Stimulated activated CD8-positive, alpha-beta memory T cell treated with anti-CD3 and anti-CD28 coated beads, Interleukin-15, amount 100 ng/mL, for 48 hours (primary cell): ENCODE results near the gene ARHGAP12.
A peak's percentile ranks its signal among the peaks of the same experiment; 100 is the strongest.

Experiments
- DNase-seq, 2 donors: peaks; one replicate each; pipeline ENCODE4 v3.0.0-alpha.2; 2020; ENCODE audit warnings: low read depth in 2 of 2

The ARHGAP12 gene

DNA sequence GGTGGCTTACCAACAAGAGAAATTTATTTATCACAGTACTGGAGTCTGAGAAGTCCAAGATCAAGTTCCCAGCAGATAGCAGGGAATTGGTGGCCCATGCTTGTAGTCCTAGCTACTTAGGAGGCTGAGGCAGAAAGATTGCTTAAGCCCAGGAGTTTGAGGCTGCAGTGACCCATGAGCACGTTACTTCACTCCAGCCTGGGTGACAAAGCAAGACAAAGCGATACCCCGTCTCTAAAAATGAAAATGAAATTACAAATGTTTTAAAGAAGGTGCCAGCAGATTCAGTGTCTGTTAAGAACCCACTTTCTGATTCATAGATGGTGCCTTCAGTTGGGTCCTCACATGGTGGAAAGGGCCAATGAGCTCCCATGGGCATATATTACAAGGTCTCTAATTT, 20.6 kb upstream of the ARHGAP12 start:
- DNase-seq = no peak

DNA sequence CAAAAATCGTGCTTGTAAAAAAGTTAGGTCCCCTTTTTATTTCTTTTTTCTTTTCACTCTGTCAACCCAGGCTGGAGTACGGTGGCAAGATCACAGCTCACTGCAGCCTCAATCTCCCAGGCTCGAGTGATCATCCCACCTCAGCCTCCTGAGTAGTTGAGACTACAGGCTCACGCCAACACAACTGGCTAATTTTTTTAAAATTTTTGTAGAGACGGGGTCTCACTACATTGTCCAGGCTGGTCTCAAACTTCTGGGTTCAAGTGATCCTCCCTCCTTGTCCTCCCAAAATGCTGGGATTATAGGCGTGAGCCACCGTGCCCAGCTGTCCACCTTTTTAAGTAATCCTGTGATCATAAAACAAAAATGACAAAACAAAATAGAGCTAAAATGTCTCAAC, 19.4 kb upstream of the ARHGAP12 start:
- no peak for DNase-seq

DNA sequence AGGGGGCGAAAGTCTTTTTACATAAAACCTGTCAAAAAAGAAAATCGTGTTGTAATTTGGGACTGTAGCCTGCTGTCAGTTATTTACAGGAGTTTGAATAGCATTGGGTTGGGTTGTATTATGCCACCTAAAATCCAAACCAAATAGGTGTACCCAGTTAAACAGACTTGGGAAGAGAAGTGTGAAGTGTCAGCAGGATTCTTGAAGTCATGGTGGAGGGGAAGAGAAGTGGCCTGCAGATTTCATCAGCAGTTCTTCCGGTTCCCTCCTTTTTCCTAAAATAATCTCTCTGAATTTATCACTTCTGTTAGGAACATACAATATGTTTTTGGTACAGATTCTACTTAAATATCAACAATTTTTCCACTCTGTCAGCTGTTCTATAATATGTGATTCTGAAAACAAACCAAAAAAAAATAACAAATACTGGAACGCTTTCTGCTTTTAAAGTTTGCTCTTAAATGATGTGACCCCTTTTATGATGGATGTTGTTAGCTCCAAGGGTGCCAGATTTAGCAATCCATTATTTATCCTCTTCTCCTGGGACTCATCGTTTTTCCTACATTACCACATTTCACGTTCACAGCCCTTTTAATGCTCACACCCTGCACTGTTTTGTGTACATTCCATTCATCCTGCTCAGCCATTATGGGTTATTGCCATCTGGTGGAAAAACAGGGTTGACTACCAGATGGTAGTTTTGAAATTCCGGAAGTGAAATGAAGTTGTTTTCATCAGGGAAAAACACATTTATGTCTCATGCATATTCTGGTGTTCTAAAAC, 18.7 kb upstream of the ARHGAP12 start:
- DNase-seq = no peak

DNA sequence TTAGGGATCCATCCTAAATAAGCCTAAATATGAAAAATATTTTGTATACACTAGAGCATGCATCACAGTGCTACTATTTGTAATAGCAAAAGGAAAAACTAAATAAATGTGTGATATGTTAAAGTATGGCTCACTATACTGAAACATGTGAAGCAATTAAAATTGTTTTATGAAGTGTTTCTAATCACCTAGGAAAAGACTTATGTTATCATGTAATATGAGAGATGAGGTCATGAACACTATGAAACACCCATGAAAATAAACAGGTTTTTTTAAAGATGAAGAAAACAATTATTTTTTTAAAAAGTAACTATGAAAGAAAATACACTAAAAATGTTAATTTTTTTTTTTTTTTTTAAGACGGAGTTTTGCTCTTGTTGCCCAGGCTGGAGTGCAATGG, 16.8 kb upstream of the ARHGAP12 start:
- no peak for DNase-seq

DNA sequence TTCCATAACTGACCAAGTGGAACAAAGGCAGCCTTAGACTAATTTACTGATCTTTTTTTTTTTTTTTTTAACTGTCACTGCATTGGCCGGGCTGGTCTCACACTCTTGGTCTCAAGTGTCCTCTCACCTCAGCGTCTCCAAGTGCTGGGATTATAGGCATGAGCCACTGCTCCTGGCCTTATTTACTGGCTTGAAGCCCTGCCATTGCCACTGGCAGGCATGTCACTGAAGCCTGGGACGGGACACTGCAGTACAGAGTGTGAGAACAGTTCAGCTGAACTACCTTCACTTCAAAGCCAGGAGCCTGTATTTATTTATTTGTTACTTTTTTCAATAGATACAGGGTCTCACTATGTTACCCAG, 15.4 kb upstream of the ARHGAP12 start:
- DNase-seq = no peak

DNA sequence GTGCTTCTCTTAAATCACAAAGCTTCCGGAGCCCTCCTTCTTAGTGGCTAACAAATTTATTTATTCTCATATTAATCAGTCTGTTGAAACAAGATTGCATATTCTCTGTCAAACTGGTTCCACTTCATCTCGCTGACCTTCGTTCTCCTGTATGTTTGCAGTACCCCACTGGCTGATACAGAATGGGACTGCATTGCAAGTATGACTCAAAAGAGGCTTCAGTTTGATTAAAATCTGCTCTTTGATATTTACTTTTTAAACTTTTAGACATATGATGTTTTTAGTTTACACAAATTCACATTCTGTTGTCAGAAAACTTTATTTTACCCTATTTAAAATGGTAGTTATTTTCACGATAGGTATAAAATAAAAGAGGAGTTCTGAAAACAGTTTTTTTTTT, 14.3 kb upstream of the ARHGAP12 start:
- no peak for DNase-seq

DNA sequence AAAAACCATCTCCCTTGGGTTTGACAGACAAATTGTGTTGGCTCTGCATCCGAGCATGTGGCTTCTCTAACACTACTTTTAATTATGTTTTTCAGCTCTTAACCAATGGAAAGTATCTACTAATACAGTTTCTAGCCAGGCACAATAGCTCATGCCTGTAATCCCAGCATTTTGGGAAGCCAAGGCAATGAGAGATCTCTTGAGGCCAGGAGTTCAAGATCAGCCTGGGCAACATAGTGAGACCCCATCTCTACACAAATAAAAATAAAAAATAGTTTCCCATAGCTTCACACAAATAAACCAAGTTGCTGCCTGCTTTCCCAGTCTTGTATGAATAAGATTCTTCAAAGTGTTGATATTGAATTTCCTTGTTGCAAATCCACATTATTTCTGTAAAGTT, 13.8 kb upstream of the ARHGAP12 start:
- no peak for DNase-seq

DNA sequence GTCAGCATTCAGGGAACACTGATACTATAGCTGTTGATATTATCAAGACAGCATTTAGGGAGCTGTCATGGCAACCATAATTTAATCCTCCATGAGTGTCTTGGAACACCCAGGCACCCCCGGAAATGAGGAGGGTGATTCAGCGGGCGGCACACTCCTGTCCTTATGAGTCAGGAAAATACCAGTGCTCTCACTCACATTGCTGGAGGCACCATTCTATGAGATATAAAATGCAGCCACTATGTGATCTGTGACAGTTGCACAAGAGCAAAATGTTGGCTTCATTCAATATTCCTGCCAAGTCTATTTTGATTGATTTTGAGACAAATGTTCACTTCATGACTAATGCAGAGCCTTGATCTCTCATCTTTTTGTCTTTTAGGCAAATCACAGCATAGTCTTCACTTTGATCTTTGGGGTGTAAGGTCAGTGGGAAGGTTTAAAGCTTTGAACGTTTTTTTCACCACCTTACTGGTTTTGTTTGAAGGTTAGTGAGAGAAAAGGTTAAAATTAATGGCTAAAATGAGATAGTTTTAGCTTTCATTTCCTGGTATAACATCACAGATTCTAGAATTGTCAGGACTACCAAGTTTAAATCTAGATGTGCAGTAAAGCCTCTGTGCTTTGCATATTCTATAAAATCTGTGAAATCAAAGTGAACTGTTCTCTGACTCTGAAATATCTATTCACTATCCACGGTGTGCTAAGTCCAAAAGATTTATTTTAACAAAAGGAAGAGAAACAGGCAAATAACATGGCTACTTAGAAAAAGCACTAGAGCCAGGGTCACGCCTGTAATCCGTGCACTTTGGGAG, 12.4 kb upstream of the ARHGAP12 start:
- DNase-seq = no peak

DNA sequence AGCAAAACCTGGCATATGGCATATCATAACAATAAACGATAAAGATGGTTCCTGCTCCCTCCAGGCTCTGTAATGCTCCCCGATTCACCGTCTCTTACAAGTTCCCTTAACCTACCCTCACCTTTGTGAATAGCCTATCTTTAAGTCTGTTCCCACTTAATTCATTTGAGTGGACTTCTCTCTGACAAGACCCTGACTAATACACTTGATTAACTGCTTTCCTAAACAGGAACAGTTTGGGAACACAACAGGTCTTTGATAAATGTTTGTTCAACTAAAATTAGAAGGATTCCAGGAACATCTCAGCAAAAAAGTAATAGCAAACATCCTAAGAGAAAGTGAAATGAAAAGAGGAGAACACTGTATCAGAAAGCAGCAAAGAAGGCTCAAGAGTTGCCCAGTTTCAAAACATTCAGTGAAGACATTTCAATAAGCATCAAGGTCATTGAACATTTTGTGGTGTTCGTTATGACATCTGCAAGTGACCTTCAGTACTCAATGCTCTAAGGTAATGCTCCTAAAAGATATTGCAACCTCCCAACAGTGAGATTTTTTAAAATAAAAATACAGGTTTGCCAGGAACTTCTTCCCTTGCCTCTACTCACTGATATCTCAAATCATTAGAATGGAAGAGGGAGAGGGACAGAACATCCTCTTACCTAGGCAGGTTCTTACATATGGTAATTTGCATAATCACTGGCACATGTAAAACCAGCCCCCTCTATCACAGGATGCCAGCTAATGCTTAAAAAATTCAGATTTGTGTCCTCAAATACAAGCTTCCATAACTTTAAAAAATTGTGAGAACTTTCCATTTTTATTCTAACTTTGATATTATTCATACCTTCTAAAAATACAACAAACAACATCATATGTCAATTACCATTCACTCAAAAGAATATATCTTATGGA, 11.4 kb upstream of the ARHGAP12 start:
- DNase-seq = no peak

DNA sequence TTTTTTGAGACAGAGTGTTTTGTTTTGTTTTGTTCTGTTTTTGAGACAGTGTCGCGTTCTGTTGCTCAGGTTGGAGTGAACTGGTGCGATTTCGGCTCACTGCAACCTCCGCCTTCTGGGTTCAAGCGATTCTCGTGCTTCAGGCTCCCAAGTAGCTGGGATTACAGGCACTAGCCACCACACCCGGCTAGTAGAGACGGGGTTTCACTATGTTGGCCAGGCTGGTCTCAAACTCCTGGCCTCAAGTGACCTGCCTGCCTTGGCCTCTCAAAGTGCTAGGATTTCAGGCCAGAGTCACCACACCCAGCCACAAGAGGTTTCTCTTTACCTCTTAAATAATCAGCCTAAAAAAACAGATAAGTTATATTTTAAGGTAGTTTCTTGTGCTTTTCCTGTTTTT, 8.7 kb upstream of the ARHGAP12 start:
- no peak for DNase-seq

DNA sequence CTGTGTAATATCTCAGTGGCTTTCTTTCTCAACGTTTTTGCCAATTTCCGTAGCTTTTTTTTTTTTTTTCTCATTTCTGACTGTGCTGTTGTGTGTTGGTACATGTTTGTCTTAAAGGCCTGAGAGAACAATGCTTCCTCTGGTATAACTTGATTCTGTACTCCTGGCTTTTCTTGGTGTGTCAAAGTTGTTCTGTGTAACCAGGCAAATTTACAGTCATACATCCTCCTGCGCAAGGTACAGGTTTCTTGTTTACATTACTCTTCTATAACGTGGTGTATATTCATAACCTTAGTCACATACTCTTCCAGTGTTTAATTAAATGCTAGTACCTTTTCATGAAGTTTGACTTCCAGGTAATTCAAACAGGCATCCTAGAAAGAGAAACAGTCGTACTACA, 8.3 kb upstream of the ARHGAP12 start:
- no peak for DNase-seq

DNA sequence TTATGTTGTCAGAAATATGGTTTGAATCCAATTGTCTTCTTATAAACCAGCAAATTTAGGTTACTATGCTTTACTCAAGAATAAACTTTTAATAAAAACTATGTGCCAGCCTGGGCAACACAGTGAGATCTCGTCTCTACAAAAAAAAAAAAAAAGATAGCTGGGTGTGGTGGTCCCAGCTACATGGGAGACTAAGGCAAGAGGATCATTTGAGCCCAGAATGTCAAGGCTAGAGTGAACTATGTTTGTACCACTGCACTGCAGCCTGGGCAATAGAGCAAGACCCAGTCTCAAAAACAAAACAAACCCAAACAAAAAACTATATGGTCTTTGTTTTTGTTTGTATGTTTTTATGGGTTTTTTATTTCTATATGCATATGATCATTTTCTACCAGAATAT, 7.5 kb upstream of the ARHGAP12 start:
- DNase-seq = no peak

DNA sequence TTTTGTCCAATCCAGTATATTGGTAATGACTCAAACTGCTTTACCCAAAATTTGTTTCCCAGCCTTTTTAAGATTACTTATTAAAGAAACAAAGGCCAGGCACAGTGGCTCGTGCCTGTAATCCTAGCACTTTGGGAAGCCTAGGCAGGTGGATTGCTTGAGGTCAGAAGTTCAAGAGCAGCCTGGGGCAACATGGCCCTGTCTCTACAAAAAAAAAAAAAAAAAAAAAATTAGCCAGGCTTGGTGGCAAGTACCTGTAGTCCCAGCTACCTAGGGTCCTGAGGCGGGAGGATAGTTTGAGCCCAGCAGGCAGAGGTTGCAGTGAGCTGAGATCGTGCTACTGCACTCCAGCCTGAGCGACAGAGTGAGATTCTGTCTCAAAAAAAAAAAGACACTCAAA, 7.0 kb upstream of the ARHGAP12 start:
- no peak for DNase-seq

DNA sequence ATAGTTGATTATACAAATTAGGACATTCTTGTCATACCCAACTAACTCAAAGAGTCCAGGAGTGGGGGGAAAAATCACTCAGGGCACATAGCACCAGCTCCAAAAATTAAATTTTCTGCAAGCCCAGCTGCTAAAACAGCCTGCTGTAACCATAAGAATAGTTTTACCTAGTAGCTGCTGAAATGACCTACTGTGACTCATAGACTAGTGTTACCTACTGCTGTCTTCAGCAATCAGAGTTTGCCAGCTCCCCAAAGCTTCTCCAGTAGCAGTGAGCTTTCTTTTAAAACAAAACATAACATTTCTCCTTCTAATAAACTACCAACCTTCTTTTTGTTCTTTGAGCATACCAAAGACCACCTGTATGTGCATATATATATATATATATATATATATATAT, 4.2 kb upstream of the ARHGAP12 start:
- DNase-seq = no peak

DNA sequence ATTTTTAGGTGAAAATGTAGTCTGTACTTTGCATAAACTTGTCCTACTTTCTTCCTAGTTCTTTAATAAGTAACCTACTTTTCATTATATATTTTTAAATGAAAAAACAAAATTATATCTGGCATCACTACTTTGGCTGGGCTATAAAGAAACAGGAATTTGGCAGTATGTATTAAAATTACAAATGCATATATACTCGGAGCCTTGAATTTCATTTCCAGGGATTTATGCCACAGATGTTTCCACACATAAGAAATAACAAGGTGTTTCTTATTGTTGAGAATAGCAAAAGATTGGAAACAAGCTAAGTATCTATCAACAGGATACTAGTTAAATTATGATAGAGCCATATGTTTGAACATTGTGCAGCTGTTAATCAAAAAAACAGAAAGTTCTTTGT, 2.2 kb upstream of the ARHGAP12 start:
- no peak for DNase-seq

DNA sequence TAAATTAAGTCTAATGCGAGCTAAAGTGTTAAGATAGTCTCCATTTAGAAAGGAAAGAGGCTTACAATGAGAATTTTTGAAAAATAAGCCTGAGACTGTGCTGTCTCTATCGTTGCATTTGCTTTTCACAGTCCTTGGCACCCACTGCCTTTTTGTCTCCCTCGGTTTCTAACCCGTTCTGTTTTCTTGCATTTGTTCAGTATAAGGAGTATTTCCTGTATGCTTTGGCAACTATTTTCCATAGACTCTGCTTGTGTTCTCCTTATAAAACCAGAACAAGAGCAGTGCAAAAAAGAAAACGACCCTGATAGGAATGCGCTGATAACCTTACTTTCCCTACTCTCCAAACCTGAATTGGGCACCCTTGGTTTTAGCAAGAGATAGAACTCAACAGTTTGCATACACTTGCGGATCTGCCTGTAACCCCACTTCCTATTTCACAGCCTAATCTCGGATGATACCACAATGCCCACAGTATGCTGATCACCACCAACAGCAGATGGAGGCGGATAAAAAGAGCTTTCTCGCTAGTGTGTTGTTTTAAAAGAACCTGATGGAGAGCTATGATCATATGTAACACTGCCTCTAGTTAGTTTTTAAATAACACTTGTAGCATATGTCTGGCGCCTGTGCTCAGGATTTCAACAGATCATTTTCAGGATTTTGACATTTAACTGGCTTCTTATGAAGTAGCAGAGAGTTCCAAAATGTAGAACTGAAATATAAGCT, 1.6 kb upstream of the ARHGAP12 start:
- no peak for DNase-seq

DNA sequence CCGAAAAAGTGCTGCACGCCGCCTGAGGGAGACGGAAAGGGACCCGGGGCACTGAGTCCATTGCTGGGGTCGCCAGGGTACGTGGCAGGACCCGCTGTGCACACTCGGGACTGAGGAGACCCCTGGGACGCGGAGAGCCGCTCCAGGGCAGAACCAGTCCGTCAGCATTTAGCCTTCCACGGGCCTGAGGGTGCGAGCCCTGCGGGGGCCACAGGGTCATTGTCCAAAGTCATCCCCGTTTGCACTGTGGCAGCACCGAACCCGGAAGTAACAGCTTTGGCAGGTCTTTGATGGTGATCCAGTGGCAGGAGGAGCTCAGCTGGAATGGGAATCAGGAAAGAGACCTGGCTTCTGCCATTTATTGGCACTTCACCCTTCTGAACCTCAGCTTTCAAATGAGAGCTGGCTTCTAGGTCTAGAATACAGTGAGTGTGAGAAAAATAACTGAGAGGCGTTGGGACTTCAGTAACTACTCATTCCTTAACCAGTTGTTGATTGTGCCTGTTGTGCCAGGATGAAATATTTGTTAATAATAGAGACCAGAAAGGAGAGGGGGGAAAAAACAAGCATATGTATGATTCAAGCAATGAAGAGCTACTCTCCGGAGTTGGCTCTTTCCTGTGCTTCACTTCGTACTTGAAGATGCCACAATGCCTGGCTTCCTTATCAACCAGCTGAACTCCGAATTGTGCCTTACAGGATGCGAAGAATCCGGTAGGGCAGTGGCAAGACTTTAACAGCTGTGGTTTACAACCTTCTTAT, 811 bp upstream of the ARHGAP12 start:
- DNase-seq = no peak

DNA sequence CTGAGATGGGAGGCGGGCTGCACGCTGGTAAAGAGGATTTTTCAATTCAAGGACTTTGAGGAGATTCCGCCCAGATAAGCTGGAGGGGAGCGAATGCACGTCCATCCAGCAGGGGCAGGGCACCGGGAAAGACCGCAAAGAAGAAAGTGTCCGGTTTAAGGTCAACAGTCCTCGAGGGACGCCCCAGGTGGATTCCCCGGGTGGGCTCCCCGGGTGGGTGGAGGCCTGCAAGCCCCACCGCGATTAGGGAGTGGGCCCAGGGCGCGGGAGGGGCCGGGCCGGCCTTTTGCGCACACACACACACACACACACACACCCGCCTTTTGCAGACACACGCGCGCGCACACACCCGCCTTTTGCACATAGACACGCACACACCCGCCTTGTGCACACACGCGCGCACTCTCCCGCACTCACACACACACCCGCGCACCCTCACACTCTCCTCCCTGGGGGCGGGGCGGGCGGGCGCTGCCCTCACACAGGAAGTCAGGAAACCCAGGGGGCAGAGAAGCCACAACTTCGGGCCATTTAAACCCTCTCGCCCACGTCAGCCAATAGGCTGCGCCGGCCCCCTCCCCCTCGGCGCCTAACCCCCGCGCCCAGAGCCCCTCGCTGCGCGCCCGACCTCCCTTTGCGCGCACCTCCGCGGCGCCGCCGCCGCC, 615 bp downstream of the ARHGAP12 start:
- peak in 1 of 2 donors; percentile 35 for DNase-seq

DNA sequence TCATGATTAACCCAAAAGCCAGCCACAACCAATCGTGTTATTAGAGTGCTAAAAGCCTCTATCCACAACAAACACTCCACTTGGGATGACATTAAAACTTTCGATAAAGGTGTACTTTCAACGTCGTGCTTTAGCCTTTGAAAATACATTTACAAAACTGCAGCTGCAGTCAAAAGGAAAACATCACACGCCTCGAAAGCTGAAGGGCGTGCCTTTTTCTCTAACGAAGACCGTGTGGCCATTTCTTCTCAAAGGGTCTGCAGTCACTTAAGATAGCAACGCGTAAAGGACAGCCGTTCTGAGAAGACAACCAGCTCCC, 1.1 kb downstream of the ARHGAP12 start:
- DNase-seq = no peak

DNA sequence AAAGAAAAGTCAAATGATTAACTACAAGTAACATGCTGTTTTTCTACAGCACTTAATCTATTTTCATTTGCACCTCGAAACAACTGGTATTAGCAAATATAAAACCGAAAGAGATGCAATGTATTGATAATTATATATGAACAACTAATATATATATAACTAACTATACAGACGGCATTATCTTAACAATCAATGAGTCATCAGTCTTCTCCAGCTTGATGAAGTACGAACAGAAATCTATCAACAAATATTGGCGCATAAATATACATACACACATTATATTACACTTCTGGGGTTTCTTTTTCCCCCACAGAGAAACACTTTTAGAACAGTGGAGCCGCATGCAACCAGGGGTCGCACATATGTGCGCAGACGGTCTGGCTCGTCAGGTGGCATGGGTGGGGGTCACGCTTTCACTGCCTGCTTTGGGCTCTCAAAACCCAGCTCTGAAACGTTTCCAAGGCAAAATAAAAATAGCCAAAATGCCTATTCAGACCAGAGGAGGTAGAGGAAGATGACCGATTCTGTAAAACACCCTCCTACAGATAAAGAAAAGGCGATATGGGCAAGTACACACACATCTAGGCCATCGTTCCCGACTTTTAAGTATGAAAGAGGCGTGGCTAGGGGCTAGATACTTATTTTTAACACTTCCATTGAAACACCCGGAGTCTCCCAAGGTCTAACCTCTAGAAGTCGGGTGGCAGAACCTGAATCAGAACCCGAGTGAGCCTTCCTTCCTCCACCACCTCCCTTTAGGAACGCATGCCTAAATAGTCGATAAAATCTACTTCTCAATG, 1.7 kb downstream of the ARHGAP12 start:
- no peak for DNase-seq
